ACC112 (cell line): Measurements from ENCODE around the gene RIPOR1.

Experiments used
- H2AFZ ChIP-seq: fragments of 200-600 bp; sonication (generic); one replicate; pipeline ENCODE4 v1.6.0; 2017; ENCODE audit warnings: antibody characterized with exemption, low read length; ENCODE audit not compliant: unreplicated experiment
- H3K27ac ChIP-seq: fragments of 200-600 bp; sonication (generic); 2 replicates; pipeline ENCODE4 v1.5.1; 2014; ENCODE audit warnings: low read depth, mild to moderate bottlenecking, antibody characterized with exemption, low read length, moderate library complexity
- H3K27me3 ChIP-seq: fragments of 200-600 bp; sonication (generic); 2 replicates; pipeline ENCODE4 v1.6.1; 2014; ENCODE audit warnings: mild to moderate bottlenecking, antibody characterized with exemption, low read length, moderate library complexity, mixed read lengths; ENCODE audit not compliant: insufficient read depth
- H3K36me3 ChIP-seq: fragments of 200-600 bp; sonication (generic); 2 replicates; pipeline ENCODE4 v1.6.1; 2016; ENCODE audit warnings: mild to moderate bottlenecking, antibody characterized with exemption, low read length, moderate library complexity, mixed read lengths; ENCODE audit not compliant: insufficient read depth
- H3K4me1 ChIP-seq: fragments of 200-600 bp; sonication (generic); one replicate; pipeline ENCODE4 v1.6.1; 2016; ENCODE audit warnings: low read length, mixed read lengths; ENCODE audit not compliant: insufficient read depth, unreplicated experiment, control insufficient read depth
- H3K4me3 ChIP-seq: fragments of 200-600 bp; sonication (generic); 2 replicates; pipeline ENCODE4 v1.5.1; 2014; ENCODE audit warnings: mild to moderate bottlenecking, low read depth, low read length
- H3K79me2 ChIP-seq: fragments of 200-600 bp; sonication (generic); one replicate; pipeline ENCODE4 v1.6.0; 2016; ENCODE audit warnings: low read length; ENCODE audit not compliant: control insufficient read depth, unreplicated experiment, insufficient read depth

RIPOR1 gene

GRCh38 chr16:67540756-67541155, 12.1 kb downstream of the RIPOR1 start:
- Histone ChIP-seq H3K4me1 (peaks cover 35% of the 10 kb centered on the region), H3K4me3 (no peak overlapping the region), H3K27ac (no peak overlapping the region), H3K79me2 (peaks cover 31% of the 10 kb centered on the region), H3K36me3 (peaks cover 5% of the 10 kb centered on the region; the same call in 1 of the 2 replicates), H3K27me3 (no peaks in the 10 kb centered on the region), H2AFZ (no peak overlapping the region)

GRCh38 chr16:67541391-67542263, 13.0 kb downstream of the RIPOR1 start:
- H3K36me3 ChIP-seq = peaks cover 5% of the 10 kb centered on the region; the same call in 1 of the 2 replicates
- H3K27me3 ChIP-seq = no peaks in the 10 kb centered on the region
- H3K27ac ChIP-seq = peak overlapping the region; percentile 27; the same call in 1 of the 2 replicates
- peaks cover 27% of the 10 kb centered on the region for H3K79me2 ChIP-seq
- peaks cover 28% of the 10 kb centered on the region for H3K4me1 ChIP-seq
- H3K4me3 ChIP-seq = no peak overlapping the region
- no peak overlapping the region for H2AFZ ChIP-seq

- H2AFZ ChIP-seq = no peak overlapping the region
- H3K79me2 ChIP-seq = peaks cover 23% of the 10 kb centered on the region
- peaks cover 26% of the 10 kb centered on the region for H3K4me1 ChIP-seq
- H3K27ac ChIP-seq = no peak overlapping the region
- peaks cover 5% of the 10 kb centered on the region; the same call in 1 of the 2 replicates for H3K36me3 ChIP-seq
- no peaks in the 10 kb centered on the region for H3K27me3 ChIP-seq
- no peak overlapping the region for H3K4me3 ChIP-seq
These were observed 13.8 kb downstream of the RIPOR1 start for GRCh38 chr16:67542464-67542863.

GRCh38 chr16:67543036-67543435, 14.4 kb downstream of the RIPOR1 start:
- peaks cover 17% of the 10 kb centered on the region for H3K79me2 ChIP-seq
- H3K27me3 ChIP-seq = no peaks in the 10 kb centered on the region
- peaks cover 5% of the 10 kb centered on the region; the same call in 1 of the 2 replicates for H3K36me3 ChIP-seq
- no peak overlapping the region for H2AFZ ChIP-seq
- H3K4me3 ChIP-seq = no peak overlapping the region
- H3K4me1 ChIP-seq = peaks cover 26% of the 10 kb centered on the region
- H3K27ac ChIP-seq = no peak overlapping the region

- H3K36me3 ChIP-seq = peaks cover 5% of the 10 kb centered on the region; the same call in 1 of the 2 replicates
- H2AFZ ChIP-seq = no peak overlapping the region
- no peak overlapping the region for H3K4me3 ChIP-seq
These were observed 15.0 kb downstream of the RIPOR1 start for GRCh38 chr16:67543582-67543981.

GRCh38 chr16:67544329-67544841, 15.8 kb downstream of the RIPOR1 start:
- no peak overlapping the region for H2AFZ ChIP-seq
- peaks cover 5% of the 10 kb centered on the region; the same call in 1 of the 2 replicates for H3K36me3 ChIP-seq

More at GRCh38 chr16:67543582-67543981, 15.0 kb downstream of the RIPOR1 start:
- peaks cover 12% of the 10 kb centered on the region for H3K79me2 ChIP-seq
- no peaks in the 10 kb centered on the region for H3K27me3 ChIP-seq
- H3K27ac ChIP-seq = no peak overlapping the region
- H3K4me1 ChIP-seq = peaks cover 23% of the 10 kb centered on the region

GRCh38 chr16:67544844-67545664, 16.4 kb downstream of the RIPOR1 start:
- Histone ChIP-seq H3K36me3 (peaks cover 5% of the 10 kb centered on the region; the same call in 1 of the 2 replicates), H3K4me1 (peaks cover 12% of the 10 kb centered on the region), H2AFZ (no peak overlapping the region), H3K4me3 (no peak overlapping the region), H3K27me3 (no peaks in the 10 kb centered on the region), H3K79me2 (no peaks in the 10 kb centered on the region), H3K27ac (no peak overlapping the region)

More at GRCh38 chr16:67544329-67544841, 15.8 kb downstream of the RIPOR1 start:
- no peak overlapping the region for H3K4me3 ChIP-seq
- H3K79me2 ChIP-seq = peaks cover 5% of the 10 kb centered on the region
- H3K27ac ChIP-seq = no peak overlapping the region
- no peaks in the 10 kb centered on the region for H3K27me3 ChIP-seq
- peaks cover 15% of the 10 kb centered on the region for H3K4me1 ChIP-seq

- H3K4me3 ChIP-seq = no peak overlapping the region
- H3K27ac ChIP-seq = no peak overlapping the region
- H3K4me1 ChIP-seq = peaks cover 12% of the 10 kb centered on the region
- H3K79me2 ChIP-seq = no peaks in the 10 kb centered on the region
- no peaks in the 10 kb centered on the region for H3K27me3 ChIP-seq
- H2AFZ ChIP-seq = no peak overlapping the region
- H3K36me3 ChIP-seq = peaks cover 5% of the 10 kb centered on the region; the same call in 1 of the 2 replicates
These were observed 17.0 kb downstream of the RIPOR1 start for GRCh38 chr16:67545665-67546024.

- peaks cover 12% of the 10 kb centered on the region for H3K4me1 ChIP-seq
- no peak overlapping the region for H3K27ac ChIP-seq
- H3K36me3 ChIP-seq = peaks cover 5% of the 10 kb centered on the region; the same call in 1 of the 2 replicates
- H3K27me3 ChIP-seq = no peaks in the 10 kb centered on the region
- no peaks in the 10 kb centered on the region for H3K79me2 ChIP-seq
- no peak overlapping the region for H2AFZ ChIP-seq
- H3K4me3 ChIP-seq = no peak overlapping the region
These were observed 17.5 kb downstream of the RIPOR1 start for GRCh38 chr16:67546091-67546501.

- no peak overlapping the region for H3K4me3 ChIP-seq
- no peak overlapping the region for H2AFZ ChIP-seq
- H3K27ac ChIP-seq = no peak overlapping the region
- H3K36me3 ChIP-seq = peaks cover 3% of the 10 kb centered on the region; the same call in 1 of the 2 replicates
- peaks cover 5% of the 10 kb centered on the region for H3K4me1 ChIP-seq
- H3K79me2 ChIP-seq = no peaks in the 10 kb centered on the region
- H3K27me3 ChIP-seq = no peaks in the 10 kb centered on the region
These were observed 18.3 kb downstream of the RIPOR1 start for GRCh38 chr16:67546761-67547422.
